ENCODE measurements around the gene SLC30A3.

- no peak for TF ChIP-seq CTCF (IDR thresholded peaks at IDR 0.05)
- TF ChIP-seq POLR2A (IDR thresholded peaks at IDR 0.05): no peak
Observed at GRCh38 chr2:27262379-27263286, at the start of gene SLC30A3.

Data from Peyer's patch (tissue), 4 donors.